ENCODE measurements around the gene HMGCR.

DNA sequence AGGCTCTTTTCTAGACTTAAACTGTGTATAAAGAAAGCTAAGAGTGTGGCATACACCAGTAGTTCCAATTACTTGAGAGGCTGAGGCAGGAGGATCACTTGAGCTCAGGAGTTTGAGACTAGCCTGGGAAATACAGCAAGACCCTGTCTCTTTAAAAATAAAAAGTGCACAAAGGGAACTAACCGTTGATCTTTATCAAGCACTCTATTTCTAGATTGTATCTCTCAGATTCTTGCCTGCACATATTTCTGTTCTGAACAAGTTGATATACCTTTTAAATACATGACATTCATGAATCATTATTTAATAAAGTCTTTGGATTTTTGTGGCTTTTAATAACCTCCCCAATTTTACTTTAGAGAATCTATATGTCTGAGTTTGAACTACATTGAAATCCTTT lies 47.2 kb downstream of the HMGCR start:
- TF ChIP-seq, protein P1, sequence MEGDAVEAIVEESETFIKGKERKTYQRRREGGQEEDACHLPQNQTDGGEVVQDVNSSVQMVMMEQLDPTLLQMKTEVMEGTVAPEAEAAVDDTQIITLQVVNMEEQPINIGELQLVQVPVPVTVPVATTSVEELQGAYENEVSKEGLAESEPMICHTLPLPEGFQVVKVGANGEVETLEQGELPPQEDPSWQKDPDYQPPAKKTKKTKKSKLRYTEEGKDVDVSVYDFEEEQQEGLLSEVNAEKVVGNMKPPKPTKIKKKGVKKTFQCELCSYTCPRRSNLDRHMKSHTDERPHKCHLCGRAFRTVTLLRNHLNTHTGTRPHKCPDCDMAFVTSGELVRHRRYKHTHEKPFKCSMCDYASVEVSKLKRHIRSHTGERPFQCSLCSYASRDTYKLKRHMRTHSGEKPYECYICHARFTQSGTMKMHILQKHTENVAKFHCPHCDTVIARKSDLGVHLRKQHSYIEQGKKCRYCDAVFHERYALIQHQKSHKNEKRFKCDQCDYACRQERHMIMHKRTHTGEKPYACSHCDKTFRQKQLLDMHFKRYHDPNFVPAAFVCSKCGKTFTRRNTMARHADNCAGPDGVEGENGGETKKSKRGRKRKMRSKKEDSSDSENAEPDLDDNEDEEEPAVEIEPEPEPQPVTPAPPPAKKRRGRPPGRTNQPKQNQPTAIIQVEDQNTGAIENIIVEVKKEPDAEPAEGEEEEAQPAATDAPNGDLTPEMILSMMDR (IDR thresholded peaks at IDR 0.05), result no peak
- no peak for TF ChIP-seq POLR2A (IDR thresholded peaks at IDR 0.05)

All from ovary (tissue), 3 donors.